PC-3 (cell line): Measurements from ENCODE around the gene SRD5A3. TPM values are rescaled to one million over a fixed set of nuclear protein-coding genes. Genes with fewer than 3 reads are reported as not detected.

ENCODE experiments used
- ATAC-seq: fragments of 200-7000 bp; cut with Tn5 transposase; 2 replicates; pipeline ENCODE4 v1.9.1; 2020; ENCODE audit warnings: mild to moderate bottlenecking, moderate library complexity
- BruUV-seq: library from RNA; stranded (reverse); fragments of 400-500 nt; replicated peaks from 2 replicates; lab custom pipeline; 2021; lab: Mats Ljungman, UMichigan
- CTCF ChIA-PET: fragments of 300-600 bp; sonication (Branson Sonifier 250); formaldehyde crosslinking; loops from one replicate; lab custom pipeline; 2022; ENCODE audit warnings: antibody characterized with exemption; lab: Charles Lee
- POLR2A ChIA-PET: fragments of 300-600 bp; sonication (Branson Sonifier 250); formaldehyde crosslinking; loops from one replicate; lab custom pipeline; 2022; ENCODE audit warnings: antibody characterized with exemption; ENCODE audit not compliant: unreplicated experiment; lab: Charles Lee
- DNase-seq: peaks from one replicate; pipeline ENCODE4 v3.0.0-alpha.2; 2015
- H2AFZ ChIP-seq: fragments of 300-600 bp; sonication (generic); 2 replicates; pipeline ENCODE4 v1.6.0; 2016; ENCODE audit warnings: antibody characterized with exemption, low read length
- H3F3A ChIP-seq: fragments of 300-600 bp; sonication (generic); one replicate; pipeline ENCODE4 v1.6.0; 2017; ENCODE audit warnings: antibody characterized with exemption, low read length, control low read depth, mild to moderate bottlenecking; ENCODE audit not compliant: unreplicated experiment
- H3K27ac ChIP-seq: fragments of 300-600 bp; sonication (generic); 2 replicates; pipeline ENCODE4 v1.5.1; 2016; ENCODE audit warnings: mild to moderate bottlenecking, low read length
- H3K27me3 ChIP-seq: fragments of 300-600 bp; sonication (generic); 2 replicates; pipeline ENCODE4 v1.6.1; 2016; ENCODE audit warnings: low read length, mixed read lengths
- H3K36me3 ChIP-seq: fragments of 300-600 bp; sonication (generic); 2 replicates; pipeline ENCODE4 v1.6.1; 2016; ENCODE audit warnings: low read depth, mixed run types, low read length, mixed read lengths
- H3K4me1 ChIP-seq: fragments of 300-600 bp; sonication (generic); 2 replicates; pipeline ENCODE4 v1.5.1; 2016; ENCODE audit warnings: low read length; ENCODE audit not compliant: insufficient read depth
- H3K4me2 ChIP-seq: fragments of 300-600 bp; sonication (generic); 2 replicates; pipeline ENCODE4 v1.6.0; 2016; ENCODE audit warnings: low read length
- H3K4me3 ChIP-seq: fragments of 300-600 bp; sonication (generic); 2 replicates; pipeline ENCODE4 v1.5.1; 2016; ENCODE audit warnings: mild to moderate bottlenecking, low read length, mixed read lengths
- H3K79me2 ChIP-seq: fragments of 300-600 bp; sonication (generic); 2 replicates; pipeline ENCODE4 v1.6.1; 2017; ENCODE audit warnings: low read length, mixed read lengths
- H3K9ac ChIP-seq: fragments of 300-600 bp; sonication (generic); 2 replicates; pipeline ENCODE4 v1.6.0; 2016; ENCODE audit warnings: mild to moderate bottlenecking, low read length
- H3K9me2 ChIP-seq: fragments of 300-600 bp; sonication (generic); replicated peaks from 2 replicates; pipeline ENCODE4 v1.6.1; 2016; ENCODE audit warnings: mixed run types, low read length, mixed read lengths
- H3K9me3 ChIP-seq: fragments of 300-600 bp; sonication (generic); 2 replicates; pipeline ENCODE4 v1.6.1; 2016; ENCODE audit warnings: low read length, mixed read lengths
- H4K20me1 ChIP-seq: fragments of 300-600 bp; sonication (generic); 2 replicates; pipeline ENCODE4 v1.6.1; 2016; ENCODE audit warnings: low read length, mixed read lengths
- CTCF ChIP-seq: fragments of 300-600 bp; sonication (generic); conservative IDR thresholded peaks from 2 replicates; pipeline ENCODE4 v1.5.1; 2017; ENCODE audit warnings: antibody characterized with exemption, low read depth, mild to moderate bottlenecking, low read length
- EZH2 ChIP-seq: fragments of 300-600 bp; sonication (generic); IDR thresholded peaks from one replicate; pipeline ENCODE4 v1.6.1; 2017; ENCODE audit warnings: antibody characterized with exemption, mild to moderate bottlenecking, low read length; ENCODE audit not compliant: unreplicated experiment
- EZH2phosphoT487 ChIP-seq: fragments of 300-600 bp; sonication (generic); IDR thresholded peaks from 2 replicates; pipeline ENCODE4 v1.6.1; 2018; ENCODE audit warnings: mild to moderate bottlenecking, antibody characterized with exemption, low read length, borderline replicate concordance
- intact Hi-C: fragments of 100-400 bp; cut with micrococcal nuclease; formaldehyde crosslinking; loops from 2 replicates; pipeline ENCODE4 v1.9.0; 2023
- total RNA-seq: library from RNA; depleted of rRNA; stranded (reverse); fragments of >200 nt; gene quantifications from 2 replicates; pipeline ENCODE4 v1.2.3, GENCODE V29; 2014

Gene SRD5A3
- total RNA-seq, 1 experiment from 2014 or later: 15.2 TPM

- no TSS peak for BruUV-seq
- CTCF ChIA-PET: no interaction called here
These were observed 5.8 kb upstream of the SRD5A3 start for GRCh38 chr4:55340266-55340665.

GRCh38 chr4:55343887-55344286 lies 2.2 kb upstream of the SRD5A3 start:
- DNase-seq: no peak
- no peak overlapping the region for H2AFZ ChIP-seq
- H3K4me2 ChIP-seq: no peak overlapping the region
- H3F3A ChIP-seq: no peaks in the 10 kb centered on the region
- no peak overlapping the region for H3K9ac ChIP-seq
- peaks cover 31% of the 10 kb centered on the region for H3K4me1 ChIP-seq
- intact Hi-C loops: no loop called here
- no peaks in the 10 kb centered on the region for H4K20me1 ChIP-seq
- H3K27ac ChIP-seq: no peak overlapping the region
- POLR2A ChIA-PET: no interaction called here
- TF ChIP-seq EZH2phosphoT487 (no peak), EZH2 (no peak), CTCF (no peak)
- no peaks in the 10 kb centered on the region for H3K27me3 ChIP-seq
- no peaks in the 10 kb centered on the region for H3K9me2 ChIP-seq
- no peaks in the 10 kb centered on the region for H3K9me3 ChIP-seq
- no TSS peak for BruUV-seq
- H3K4me3 ChIP-seq: no peak overlapping the region
- no peaks in the 10 kb centered on the region for H3K36me3 ChIP-seq
- peaks cover 17% of the 10 kb centered on the region; the same call in 1 of the 2 replicates for H3K79me2 ChIP-seq
- CTCF ChIA-PET: no interaction called here
- no peak for ATAC-seq

More at GRCh38 chr4:55340266-55340665, 5.8 kb upstream of the SRD5A3 start:
- H4K20me1 ChIP-seq: no peaks in the 10 kb centered on the region
- no peaks in the 10 kb centered on the region for H3F3A ChIP-seq
- no peak for TF ChIP-seq EZH2
- no peak for TF ChIP-seq EZH2phosphoT487
- no peak for TF ChIP-seq CTCF
- no peak overlapping the region for H3K9ac ChIP-seq
- no peak overlapping the region for H2AFZ ChIP-seq
- H3K4me3 ChIP-seq: no peak overlapping the region
- no peaks in the 10 kb centered on the region for H3K36me3 ChIP-seq
- no peak overlapping the region for H3K4me2 ChIP-seq
- peaks cover 7% of the 10 kb centered on the region for H3K4me1 ChIP-seq
- intact Hi-C loops: no loop called here
- ATAC-seq (no peak), DNase-seq (no peak)
- no peaks in the 10 kb centered on the region for H3K9me2 ChIP-seq
- no peak overlapping the region for H3K27ac ChIP-seq
- H3K9me3 ChIP-seq: no peaks in the 10 kb centered on the region
- POLR2A ChIA-PET: no interaction called here
- no peaks in the 10 kb centered on the region for H3K27me3 ChIP-seq
- H3K79me2 ChIP-seq: no peaks in the 10 kb centered on the region

GRCh38 chr4:55345054-55345453 lies 988 bp upstream of the SRD5A3 start:
- TF ChIP-seq EZH2: no peak
- no peak for TF ChIP-seq CTCF
- TF ChIP-seq EZH2phosphoT487: no peak
- peaks cover 25% of the 10 kb centered on the region; the same call in 1 of the 2 replicates for H3K79me2 ChIP-seq
- no peaks in the 10 kb centered on the region for H3F3A ChIP-seq
- no peaks in the 10 kb centered on the region for H3K9me3 ChIP-seq
- no peak for ATAC-seq
- no peak overlapping the region for H3K27ac ChIP-seq
- no TSS peak for BruUV-seq
- H3K9me2 ChIP-seq: no peaks in the 10 kb centered on the region
- no peaks in the 10 kb centered on the region for H3K36me3 ChIP-seq
- H3K4me3 ChIP-seq: no peak overlapping the region
- H3K9ac ChIP-seq: no peak overlapping the region
- peak overlapping the region; percentile 76; the same call in 1 of the 2 replicates for H2AFZ ChIP-seq
- no peak overlapping the region for H3K4me2 ChIP-seq
- intact Hi-C loops: loop anchor here (5.0 kb wide), 3 partner anchors 82 to 522 kb away; no protein-coding TSS in a partner anchor
- no peaks in the 10 kb centered on the region for H4K20me1 ChIP-seq
- H3K4me1 ChIP-seq: peaks cover 39% of the 10 kb centered on the region
- POLR2A ChIA-PET: interaction anchor here (0.6 to 0.9 kb wide), 2 partner anchors 51 to 200 kb away, joined by 4 to 13 read pairs; partner anchors contain the start of gene TMEM165
- H3K27me3 ChIP-seq: no peaks in the 10 kb centered on the region
- CTCF ChIA-PET: interaction anchor here (0.6 to 2.5 kb wide), 11 partner anchors 24 to 384 kb away, joined by 3 to 12 read pairs (median 4); partner anchors contain the start of genes CLOCK and TMEM165
- no peak for DNase-seq
